Ishikawa (cell line): ENCODE results near the gene RAPSN.

Experiments
- CEBPB ChIP-seq: IDR thresholded peaks from 2 replicates; pipeline ENCODE4 v1.6.1; 2012
- CREB1 ChIP-seq: IDR thresholded peaks from 2 replicates; pipeline ENCODE4 v1.6.1; 2012; ENCODE audit warnings: low read depth
- EGR1 ChIP-seq: IDR thresholded peaks from 2 replicates; pipeline ENCODE4 v1.6.1; 2012
- EP300 ChIP-seq: IDR thresholded peaks from 2 replicates; pipeline ENCODE4 v1.6.1; 2012; ENCODE audit warnings: borderline replicate concordance
- FOXM1 ChIP-seq: IDR thresholded peaks from 2 replicates; pipeline ENCODE4 v1.6.1; 2012; ENCODE audit warnings: low read depth, borderline replicate concordance
- MAX ChIP-seq: IDR thresholded peaks from 2 replicates; pipeline ENCODE4 v1.6.1; 2012
- NFIC ChIP-seq: IDR thresholded peaks from 2 replicates; pipeline ENCODE4 v1.6.1; 2012
- REST ChIP-seq: IDR thresholded peaks from 2 replicates; pipeline ENCODE4 v1.6.1; 2012; ENCODE audit warnings: low read depth, mild to moderate bottlenecking
- TCF12 ChIP-seq: IDR thresholded peaks from 2 replicates; pipeline ENCODE4 v1.6.1; 2012; ENCODE audit warnings: low read depth
- TEAD4 ChIP-seq: IDR thresholded peaks from 2 replicates; pipeline ENCODE4 v1.6.1; 2012
- USF1 ChIP-seq: IDR thresholded peaks from 2 replicates; pipeline ENCODE4 v1.6.1; 2012
- YY1 ChIP-seq: IDR thresholded peaks from 2 replicates; pipeline ENCODE4 v1.6.1; 2012; ENCODE audit warnings: low read depth

GRCh38 chr11:47408598-47409439 lies 40.1 kb downstream of the RAPSN start:
- TF ChIP-seq REST (no peak), MAX (no peak), EGR1 (no peak), FOXM1 (no peak), YY1 (no peak), USF1 (no peak), CREB1 (no peak), CEBPB (no peak), EP300 (no peak), TCF12 (no peak), TEAD4 (peak; percentile 57; the same call in 1 of the 2 replicates), NFIC (no peak)
